HepG2 (cell line): ENCODE results near the gene ADCY10. TPM values are rescaled to one million over a fixed set of nuclear protein-coding genes. Genes with fewer than 3 reads are reported as not detected.

Experiments used
- FOXA3 ChIP-seq: IDR thresholded peaks from 2 replicates; pipeline ENCODE4 v1.6.1; 2016; ENCODE audit warnings: missing genetic modification reagents, missing compliant biosample characterization
- GABPA ChIP-seq, 2 experiments: IDR thresholded peaks; 2 replicates each; pipeline ENCODE4 v1.6.1; 2011 to 2016; ENCODE audit warnings: low read depth in 2 of 2, low read length in 1 of 2, missing biosample characterization in 1 of 2, missing genetic modification characterization in 1 of 2
- JUND ChIP-seq: sonication (generic); formaldehyde crosslinking; IDR thresholded peaks from 2 replicates; pipeline ENCODE4 v1.8.0; 2022; ENCODE audit warnings: mild to moderate bottlenecking, missing genetic modification reagents
- KDM1A ChIP-seq: IDR thresholded peaks from 2 replicates; pipeline ENCODE4 v1.6.1; 2016; ENCODE audit warnings: missing compliant biosample characterization
- MYC ChIP-seq: sonication (generic); formaldehyde crosslinking; IDR thresholded peaks from 2 replicates; pipeline ENCODE4 v1.9.0; 2021; ENCODE audit warnings: missing genetic modification reagents, borderline replicate concordance
- PCBP2 ChIP-seq: fragments of 200-400 bp; formaldehyde crosslinking; optimal IDR thresholded peaks from 2 replicates; pipeline ENCODE3; 2018; ENCODE audit warnings: low read length, low read depth; ENCODE audit not compliant: poor library complexity, severe bottlenecking
- RFXANK ChIP-seq: IDR thresholded peaks from 2 replicates; pipeline ENCODE4 v1.6.1; 2016
- SCMH1 ChIP-seq: sonication (generic); formaldehyde crosslinking; IDR thresholded peaks from 2 replicates; pipeline ENCODE4 v1.9.0; 2021; ENCODE audit warnings: missing genetic modification reagents, mild to moderate bottlenecking, borderline replicate concordance
- SIX1 ChIP-seq: sonication (generic); formaldehyde crosslinking; IDR thresholded peaks from 2 replicates; pipeline ENCODE4 v1.4.0; 2020; ENCODE audit warnings: missing genetic modification reagents, borderline replicate concordance
- SMAD1 ChIP-seq: sonication (generic); formaldehyde crosslinking; IDR thresholded peaks from 2 replicates; pipeline ENCODE4 v1.4.0; 2020; ENCODE audit warnings: missing genetic modification reagents, low read depth, mild to moderate bottlenecking, borderline replicate concordance
- SP5 ChIP-seq: IDR thresholded peaks from 2 replicates; pipeline ENCODE4 v1.6.1; 2016; ENCODE audit warnings: low read depth, borderline replicate concordance
- SRSF4 ChIP-seq: fragments of 200-400 bp; formaldehyde crosslinking; IDR thresholded peaks from one replicate; pipeline ENCODE4 v1.6.1; 2018; ENCODE audit warnings: mild to moderate bottlenecking, low read depth, low read length, moderate library complexity; ENCODE audit not compliant: poor library complexity, severe bottlenecking
- ZNF253 ChIP-seq: sonication (generic); formaldehyde crosslinking; IDR thresholded peaks from 2 replicates; pipeline ENCODE4 v1.8.0; 2022; ENCODE audit warnings: mild to moderate bottlenecking, missing genetic modification reagents, borderline replicate concordance
- ZNF326 ChIP-seq: sonication (generic); formaldehyde crosslinking; IDR thresholded peaks from 2 replicates; pipeline ENCODE4 v1.4.0; 2020; ENCODE audit warnings: missing genetic modification reagents, borderline replicate concordance
- ZNF562 ChIP-seq: sonication (generic); formaldehyde crosslinking; IDR thresholded peaks from 2 replicates; pipeline ENCODE4 v1.8.0; 2022; ENCODE audit warnings: missing genetic modification reagents, borderline replicate concordance
- ZSCAN9 ChIP-seq: IDR thresholded peaks from 2 replicates; pipeline ENCODE4 v1.6.1; 2016; ENCODE audit warnings: borderline replicate concordance
- polyA plus RNA-seq, 8 experiments: library from polyadenylated mRNA; depleted of rRNA in 3 of 8; stranded (reverse) in 7 of 8; unstranded in 1 of 8; fragments of >200 nt; fragmentation: Illumina TruSeq in 4 of 8; extraction: Trizol in 4 of 8; gene quantifications; 2 replicates each; pipeline versions ENCODE4 v1.2.1 to v1.2.3, GENCODE V29; 2011 to 2016; ENCODE audit warnings: low read depth in 4 of 8, missing spikeins in 1 of 8, mixed read lengths in 1 of 8; ENCODE audit not compliant: insufficient read depth in 1 of 8
- total RNA-seq, 5 experiments: library from RNA; depleted of rRNA; stranded (reverse); fragments of >200 nt; fragmentation: Illumina TruSeq; extraction: Trizol; gene quantifications; 2 replicates each; pipeline ENCODE4 v1.2.3, GENCODE V29; 2016; ENCODE audit warnings: low read depth in 1 of 5
- TF ChIP-seq, protein P1 (sequence below): sonication (generic); formaldehyde crosslinking; IDR thresholded peaks from 2 replicates; pipeline ENCODE4 v1.9.0; 2021; ENCODE audit warnings: missing genetic modification reagents, mild to moderate bottlenecking, borderline replicate concordance
- TF ChIP-seq, protein P2 (sequence below): sonication (generic); formaldehyde crosslinking; IDR thresholded peaks from 2 replicates; pipeline ENCODE4 v1.4.0; 2020; ENCODE audit warnings: low read depth, mild to moderate bottlenecking, missing genetic modification reagents
- TF ChIP-seq, protein P3 (sequence below): sonication (generic); formaldehyde crosslinking; IDR thresholded peaks from 2 replicates; pipeline ENCODE4 v1.4.0; 2020; ENCODE audit warnings: mild to moderate bottlenecking, missing genetic modification reagents
- TF ChIP-seq, protein P4 (sequence below): sonication (generic); formaldehyde crosslinking; IDR thresholded peaks from 2 replicates; pipeline ENCODE4 v1.4.0; 2020; ENCODE audit warnings: mild to moderate bottlenecking, missing genetic modification reagents

ADCY10 gene
- total and polyA plus RNA-seq, 2 of the 13 experiments (the other 11 are each of a cell fraction or from before 2014, with no cell fraction given), result 0.02 to 0.03 TPM

DNA sequence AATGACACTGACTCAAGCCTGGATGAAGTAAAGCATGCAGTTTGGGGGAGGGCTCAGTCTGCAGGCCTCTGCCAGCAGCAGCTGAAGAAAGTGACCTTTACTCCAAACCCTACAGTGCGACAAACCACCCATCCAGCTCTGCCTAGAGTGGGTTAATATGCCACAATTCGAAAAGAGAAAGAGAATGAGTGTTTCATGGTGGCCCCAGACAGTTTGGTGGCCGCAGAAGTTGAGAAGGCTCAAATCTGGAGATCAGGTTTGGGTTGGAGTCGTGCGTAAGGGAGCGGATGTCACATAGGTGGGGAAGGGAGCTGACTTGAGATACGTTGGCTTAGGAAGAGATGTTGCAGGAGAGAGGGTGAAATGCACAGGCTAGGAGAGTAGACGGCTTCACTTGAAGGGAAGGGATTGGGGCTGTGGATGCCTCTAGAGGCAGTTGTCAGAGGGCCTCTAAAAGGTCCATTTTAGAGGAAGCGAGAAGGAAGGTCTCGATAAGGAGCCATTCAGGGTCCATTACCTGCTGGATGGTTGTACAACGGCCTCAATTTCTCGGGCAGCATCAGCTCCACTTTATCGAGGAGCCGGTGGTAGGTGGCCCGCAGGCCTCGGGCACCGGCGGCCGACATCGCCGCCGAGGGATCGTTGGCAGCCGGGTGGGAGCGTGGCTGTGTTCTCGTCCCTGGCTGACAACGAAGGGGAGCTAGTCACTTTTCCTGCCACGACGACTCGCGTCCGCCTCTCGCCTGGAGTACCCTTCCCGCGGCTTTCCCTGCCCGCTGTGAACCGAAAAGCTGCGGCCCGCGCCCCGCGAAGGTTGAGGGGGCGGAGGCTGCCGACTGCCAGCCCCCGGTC, 21.5 kb upstream of the ADCY10 start (continued):
- TF ChIP-seq, protein P1, sequence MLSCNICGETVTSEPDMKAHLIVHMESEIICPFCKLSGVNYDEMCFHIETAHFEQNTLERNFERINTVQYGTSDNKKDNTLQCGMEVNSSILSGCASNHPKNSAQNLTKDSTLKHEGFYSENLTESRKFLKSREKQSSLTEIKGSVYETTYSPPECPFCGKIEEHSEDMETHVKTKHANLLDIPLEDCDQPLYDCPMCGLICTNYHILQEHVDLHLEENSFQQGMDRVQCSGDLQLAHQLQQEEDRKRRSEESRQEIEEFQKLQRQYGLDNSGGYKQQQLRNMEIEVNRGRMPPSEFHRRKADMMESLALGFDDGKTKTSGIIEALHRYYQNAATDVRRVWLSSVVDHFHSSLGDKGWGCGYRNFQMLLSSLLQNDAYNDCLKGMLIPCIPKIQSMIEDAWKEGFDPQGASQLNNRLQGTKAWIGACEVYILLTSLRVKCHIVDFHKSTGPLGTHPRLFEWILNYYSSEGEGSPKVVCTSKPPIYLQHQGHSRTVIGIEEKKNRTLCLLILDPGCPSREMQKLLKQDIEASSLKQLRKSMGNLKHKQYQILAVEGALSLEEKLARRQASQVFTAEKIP (CRISPR knock-in tag), result no peak
- TF ChIP-seq, protein P2, sequence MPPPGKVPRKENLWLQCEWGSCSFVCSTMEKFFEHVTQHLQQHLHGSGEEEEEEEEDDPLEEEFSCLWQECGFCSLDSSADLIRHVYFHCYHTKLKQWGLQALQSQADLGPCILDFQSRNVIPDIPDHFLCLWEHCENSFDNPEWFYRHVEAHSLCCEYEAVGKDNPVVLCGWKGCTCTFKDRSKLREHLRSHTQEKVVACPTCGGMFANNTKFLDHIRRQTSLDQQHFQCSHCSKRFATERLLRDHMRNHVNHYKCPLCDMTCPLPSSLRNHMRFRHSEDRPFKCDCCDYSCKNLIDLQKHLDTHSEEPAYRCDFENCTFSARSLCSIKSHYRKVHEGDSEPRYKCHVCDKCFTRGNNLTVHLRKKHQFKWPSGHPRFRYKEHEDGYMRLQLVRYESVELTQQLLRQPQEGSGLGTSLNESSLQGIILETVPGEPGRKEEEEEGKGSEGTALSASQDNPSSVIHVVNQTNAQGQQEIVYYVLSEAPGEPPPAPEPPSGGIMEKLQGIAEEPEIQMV, result no peak
- TF ChIP-seq PCBP2, result no peak
- TF ChIP-seq ZNF562 (CRISPR knock-in tag), result no peak
- TF ChIP-seq FOXA3 (CRISPR knock-in tag), result no peak; the same call in 1 of the 2 replicates
- TF ChIP-seq SP5, result no peak; the same call in 1 of the 2 replicates
- TF ChIP-seq SCMH1 (CRISPR knock-in tag), result no peak
- TF ChIP-seq SRSF4, result no peak
- TF ChIP-seq KDM1A, result no peak
- TF ChIP-seq SIX1, result no peak
- TF ChIP-seq, protein P3, sequence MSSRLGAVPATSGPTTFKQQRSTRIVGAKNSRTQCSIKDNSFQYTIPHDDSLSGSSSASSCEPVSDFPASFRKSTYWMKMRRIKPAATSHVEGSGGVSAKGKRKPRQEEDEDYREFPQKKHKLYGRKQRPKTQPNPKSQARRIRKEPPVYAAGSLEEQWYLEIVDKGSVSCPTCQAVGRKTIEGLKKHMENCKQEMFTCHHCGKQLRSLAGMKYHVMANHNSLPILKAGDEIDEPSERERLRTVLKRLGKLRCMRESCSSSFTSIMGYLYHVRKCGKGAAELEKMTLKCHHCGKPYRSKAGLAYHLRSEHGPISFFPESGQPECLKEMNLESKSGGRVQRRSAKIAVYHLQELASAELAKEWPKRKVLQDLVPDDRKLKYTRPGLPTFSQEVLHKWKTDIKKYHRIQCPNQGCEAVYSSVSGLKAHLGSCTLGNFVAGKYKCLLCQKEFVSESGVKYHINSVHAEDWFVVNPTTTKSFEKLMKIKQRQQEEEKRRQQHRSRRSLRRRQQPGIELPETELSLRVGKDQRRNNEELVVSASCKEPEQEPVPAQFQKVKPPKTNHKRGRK (CRISPR knock-in tag), result no peak
- TF ChIP-seq RFXANK (CRISPR knock-in tag), result no peak
- TF ChIP-seq, protein P4, sequence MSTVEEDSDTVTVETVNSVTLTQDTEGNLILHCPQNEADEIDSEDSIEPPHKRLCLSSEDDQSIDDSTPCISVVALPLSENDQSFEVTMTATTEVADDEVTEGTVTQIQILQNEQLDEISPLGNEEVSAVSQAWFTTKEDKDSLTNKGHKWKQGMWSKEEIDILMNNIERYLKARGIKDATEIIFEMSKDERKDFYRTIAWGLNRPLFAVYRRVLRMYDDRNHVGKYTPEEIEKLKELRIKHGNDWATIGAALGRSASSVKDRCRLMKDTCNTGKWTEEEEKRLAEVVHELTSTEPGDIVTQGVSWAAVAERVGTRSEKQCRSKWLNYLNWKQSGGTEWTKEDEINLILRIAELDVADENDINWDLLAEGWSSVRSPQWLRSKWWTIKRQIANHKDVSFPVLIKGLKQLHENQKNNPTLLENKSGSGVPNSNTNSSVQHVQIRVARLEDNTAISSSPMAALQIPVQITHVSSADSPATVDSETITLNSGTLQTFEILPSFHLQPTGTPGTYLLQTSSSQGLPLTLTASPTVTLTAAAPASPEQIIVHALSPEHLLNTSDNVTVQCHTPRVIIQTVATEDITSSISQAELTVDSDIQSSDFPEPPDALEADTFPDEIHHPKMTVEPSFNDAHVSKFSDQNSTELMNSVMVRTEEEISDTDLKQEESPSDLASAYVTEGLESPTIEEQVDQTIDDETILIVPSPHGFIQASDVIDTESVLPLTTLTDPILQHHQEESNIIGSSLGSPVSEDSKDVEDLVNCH (CRISPR knock-in tag), result no peak
- no peak for TF ChIP-seq JUND (CRISPR knock-in tag)
- no peak for TF ChIP-seq ZNF326 (CRISPR knock-in tag)
- no peak for TF ChIP-seq MYC (CRISPR knock-in tag)
- TF ChIP-seq ZSCAN9 (CRISPR knock-in tag), result no peak
- no peak for TF ChIP-seq GABPA (IDR thresholded peaks at IDR 0.05; ENCODE audit: low read depth, low read length)
- TF ChIP-seq GABPA (CRISPR knock-in tag; IDR thresholded peaks at IDR 0.05; ENCODE audit: low read depth), result no peak
- TF ChIP-seq SMAD1 (CRISPR knock-in tag), result no peak
- no peak for TF ChIP-seq ZNF253
